ENCODE data around the gene GORASP1. TPM values are rescaled to one million over a fixed set of nuclear protein-coding genes. Genes with fewer than 3 reads are reported as not detected.

GORASP1 gene
- polyA plus RNA-seq, 3 donors = 23.2 to 105 (median 31.2) TPM

DNA sequence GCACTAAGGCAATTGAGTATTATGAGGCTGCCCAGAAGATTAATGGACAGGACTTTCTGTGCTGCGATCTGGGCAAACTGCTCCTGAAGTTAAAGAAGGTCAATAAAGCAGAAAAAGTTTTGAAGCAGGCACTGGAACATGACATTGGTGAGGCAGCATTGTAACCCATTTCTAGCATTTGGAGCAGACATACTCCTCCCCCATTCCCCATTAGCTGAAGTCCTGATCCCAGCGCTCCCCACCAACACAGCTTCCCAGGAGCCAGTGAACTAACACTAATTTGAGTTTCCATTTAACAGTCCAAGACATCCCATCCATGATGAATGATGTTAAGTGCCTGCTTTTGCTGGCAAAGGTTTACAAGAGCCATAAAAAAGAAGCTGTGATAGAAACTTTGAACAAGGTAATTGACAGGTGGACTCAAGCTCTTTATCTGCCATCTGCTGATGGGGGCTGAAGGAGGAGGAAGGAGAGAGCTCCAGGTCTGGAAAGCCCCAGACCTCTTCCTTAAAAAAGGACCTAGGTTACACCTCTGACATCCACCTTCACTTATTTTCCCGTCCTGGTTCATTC is 23.4 kb upstream of the GORASP1 start:
- H3K9me3 Mint-ChIP-seq = peaks cover 0 to 2% (median 0%) of the 10 kb centered on the region in 7 donors
- peaks cover 18% of the 10 kb centered on the region in 2 donors for H3K4me1 ChIP-seq (ENCODE audit: control insufficient read depth in 1 of 2, insufficient read depth in 2 of 2, low read length in 2 of 2)
- H2AFZ ChIP-seq (ENCODE audit: insufficient read depth, low read depth, low read length, poor library complexity, severe bottlenecking) = no peak overlapping the region
- H3K9me3 ChIP-seq (replicated peaks in 1 of 2; ENCODE audit: control insufficient read depth in 1 of 2, insufficient read depth in 1 of 2, low read length in 2 of 2) = no peaks in the 10 kb centered on the region
- H3K36me3 ChIP-seq (replicated peaks in 1 of 2; ENCODE audit: control insufficient read depth in 1 of 2, insufficient read depth in 2 of 2, low read length in 2 of 2) = no peaks in the 10 kb centered on the region
- no peak overlapping the region for H3K27ac ChIP-seq (ENCODE audit: low read depth in 1 of 2, low read length in 2 of 2)
- no peak overlapping the region for H3K4me3 Mint-ChIP-seq
- intact Hi-C loops (cut with micrococcal nuclease) = no loop called here
- no peak overlapping the region for H3K9ac ChIP-seq (ENCODE audit: insufficient read depth, low read length, poor library complexity, severe bottlenecking)
- H3K27me3 ChIP-seq (ENCODE audit: control insufficient read depth in 2 of 2, insufficient read depth in 2 of 2, low read length in 2 of 2) = no peaks in the 10 kb centered on the region
- H3K36me3 Mint-ChIP-seq = peaks cover 0 to 6% of the 10 kb centered on the region in 2 donors
- H3K4me1 Mint-ChIP-seq = peaks cover 24% of the 10 kb centered on the region
- WGBS (ENCODE audit: insufficient coverage) = 100% methylated on average over 1 of the region's 3 CpGs
- H3K27ac Mint-ChIP-seq = no peak overlapping the region
- no peaks in the 10 kb centered on the region for H3K79me2 ChIP-seq (ENCODE audit: insufficient read depth, low read length)
- TF ChIP-seq, protein P1, sequence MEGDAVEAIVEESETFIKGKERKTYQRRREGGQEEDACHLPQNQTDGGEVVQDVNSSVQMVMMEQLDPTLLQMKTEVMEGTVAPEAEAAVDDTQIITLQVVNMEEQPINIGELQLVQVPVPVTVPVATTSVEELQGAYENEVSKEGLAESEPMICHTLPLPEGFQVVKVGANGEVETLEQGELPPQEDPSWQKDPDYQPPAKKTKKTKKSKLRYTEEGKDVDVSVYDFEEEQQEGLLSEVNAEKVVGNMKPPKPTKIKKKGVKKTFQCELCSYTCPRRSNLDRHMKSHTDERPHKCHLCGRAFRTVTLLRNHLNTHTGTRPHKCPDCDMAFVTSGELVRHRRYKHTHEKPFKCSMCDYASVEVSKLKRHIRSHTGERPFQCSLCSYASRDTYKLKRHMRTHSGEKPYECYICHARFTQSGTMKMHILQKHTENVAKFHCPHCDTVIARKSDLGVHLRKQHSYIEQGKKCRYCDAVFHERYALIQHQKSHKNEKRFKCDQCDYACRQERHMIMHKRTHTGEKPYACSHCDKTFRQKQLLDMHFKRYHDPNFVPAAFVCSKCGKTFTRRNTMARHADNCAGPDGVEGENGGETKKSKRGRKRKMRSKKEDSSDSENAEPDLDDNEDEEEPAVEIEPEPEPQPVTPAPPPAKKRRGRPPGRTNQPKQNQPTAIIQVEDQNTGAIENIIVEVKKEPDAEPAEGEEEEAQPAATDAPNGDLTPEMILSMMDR (IDR thresholded peaks at IDR 0.05) = no peak
- no peak overlapping the region for H3K4me3 ChIP-seq (replicated peaks in 1 of 3; ENCODE audit: low read depth in 2 of 3, low read length in 3 of 3)
- H3K27me3 Mint-ChIP-seq (ENCODE audit: low read depth in 3 of 3) = peaks cover 0 to 2% (median 1%) of the 10 kb centered on the region in 3 donors
- no peaks in the 10 kb centered on the region for H4K20me1 ChIP-seq (ENCODE audit: insufficient read depth, low read length)
- no peak for DNase-seq
- H3K4me2 ChIP-seq (replicated peaks; ENCODE audit: extremely low read depth, low read length, poor library complexity, severe bottlenecking) = no peak overlapping the region

DNA sequence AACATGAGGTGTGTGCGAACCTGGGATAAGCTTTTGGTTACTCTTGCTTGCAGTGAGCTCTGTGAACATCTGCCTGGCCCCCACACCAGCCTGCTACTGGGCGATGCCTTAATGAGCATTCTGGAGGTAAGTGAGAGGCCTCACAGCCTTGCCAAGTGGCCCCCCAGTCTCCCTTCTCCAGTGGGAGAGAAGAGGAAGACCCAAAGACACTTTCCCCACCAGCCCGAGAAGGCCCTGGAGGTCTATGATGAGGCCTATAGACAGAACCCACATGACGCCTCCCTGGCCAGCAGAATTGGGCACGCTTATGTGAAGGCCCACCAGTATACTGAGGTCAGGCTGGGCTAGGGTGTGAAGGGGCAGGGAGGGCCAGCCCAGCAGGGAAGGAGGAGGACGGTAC is 22.6 kb upstream of the GORASP1 start:
- Histone ChIP-seq H4K20me1 (ENCODE audit: insufficient read depth, low read length) (no peaks in the 10 kb centered on the region), H3K27ac (ENCODE audit: low read depth in 1 of 2, low read length in 2 of 2) (no peak overlapping the region), H3K4me2 (replicated peaks; ENCODE audit: extremely low read depth, low read length, poor library complexity, severe bottlenecking) (no peak overlapping the region), H2AFZ (ENCODE audit: insufficient read depth, low read depth, low read length, poor library complexity, severe bottlenecking) (no peak overlapping the region), H3K9me3 (replicated peaks in 1 of 2; ENCODE audit: control insufficient read depth in 1 of 2, insufficient read depth in 1 of 2, low read length in 2 of 2) (no peaks in the 10 kb centered on the region), H3K79me2 (ENCODE audit: insufficient read depth, low read length) (no peaks in the 10 kb centered on the region), H3K27me3 (ENCODE audit: control insufficient read depth in 2 of 2, insufficient read depth in 2 of 2, low read length in 2 of 2) (no peaks in the 10 kb centered on the region), H3K36me3 (replicated peaks in 1 of 2; ENCODE audit: control insufficient read depth in 1 of 2, insufficient read depth in 2 of 2, low read length in 2 of 2) (no peaks in the 10 kb centered on the region), H3K4me3 (replicated peaks in 1 of 3; ENCODE audit: low read depth in 2 of 3, low read length in 3 of 3) (no peak overlapping the region), H3K4me1 (ENCODE audit: control insufficient read depth in 1 of 2, insufficient read depth in 2 of 2, low read length in 2 of 2) (peaks cover 18% of the 10 kb centered on the region in 2 donors), H3K9ac (ENCODE audit: insufficient read depth, low read length, poor library complexity, severe bottlenecking) (no peak overlapping the region)
- Mint-ChIP-seq H3K4me1 (peaks cover 24% of the 10 kb centered on the region), H3K36me3 (peaks cover 0 to 6% of the 10 kb centered on the region in 2 donors), H3K27me3 (ENCODE audit: low read depth in 3 of 3) (peaks cover 1 to 2% (median 1%) of the 10 kb centered on the region in 3 donors), H3K9me3 (peaks cover 0 to 2% (median 0%) of the 10 kb centered on the region in 7 donors), H3K4me3 (no peak overlapping the region), H3K27ac (no peak overlapping the region)
- intact Hi-C loops (cut with micrococcal nuclease) = no loop called here
- DNase-seq = peak in 1 of 3 donors; percentile 12
- 94% methylated on average over 5 of the region's 6 CpGs for WGBS (ENCODE audit: insufficient coverage)
- TF ChIP-seq, protein P1 (IDR thresholded peaks at IDR 0.05) = no peak

Measured in CD14-positive monocyte (primary cell).